Loucy (cell line): ENCODE measurements around the gene RSPO1.

ENCODE experiments used
- H2AFZ ChIP-seq: fragments of 200-600 bp; sonication (generic); 2 replicates; pipeline ENCODE4 v1.6.0; 2016; ENCODE audit warnings: antibody characterized with exemption, mild to moderate bottlenecking, low read length, moderate library complexity
- H3F3A ChIP-seq: fragments of 200-600 bp; 2 replicates; pipeline ENCODE4 v1.6.0; 2016; ENCODE audit warnings: antibody characterized with exemption, low read depth, mild to moderate bottlenecking
- H3K27me3 ChIP-seq: fragments of 200-600 bp; sonication (generic); 2 replicates; pipeline ENCODE4 v1.6.1; 2014; ENCODE audit warnings: low read length, mild to moderate bottlenecking; ENCODE audit not compliant: insufficient read depth, poor library complexity, severe bottlenecking
- H3K36me3 ChIP-seq: fragments of 200-600 bp; sonication (generic); 2 replicates; pipeline ENCODE4 v1.6.1; 2016; ENCODE audit warnings: low read length; ENCODE audit not compliant: insufficient read depth
- H3K4me1 ChIP-seq: fragments of 200-600 bp; sonication (generic); 2 replicates; pipeline ENCODE4 v1.5.1; 2014; ENCODE audit warnings: low read length, mild to moderate bottlenecking; ENCODE audit not compliant: insufficient read depth, poor library complexity, severe bottlenecking
- H3K4me2 ChIP-seq: fragments of 200-600 bp; sonication (generic); 2 replicates; pipeline ENCODE4 v1.6.0; 2014; ENCODE audit warnings: antibody characterized with exemption, low read length, low read depth, mild to moderate bottlenecking; ENCODE audit not compliant: poor library complexity, severe bottlenecking
- H3K4me3 ChIP-seq: fragments of 200-600 bp; sonication (generic); 2 replicates; pipeline ENCODE4 v1.5.1; 2014; ENCODE audit warnings: low read length, mild to moderate bottlenecking, mixed read lengths; ENCODE audit not compliant: poor library complexity, severe bottlenecking
- H3K79me2 ChIP-seq: fragments of 200-600 bp; sonication (generic); 2 replicates; pipeline ENCODE4 v1.6.1; 2014; ENCODE audit warnings: low read length; ENCODE audit not compliant: insufficient read depth
- H3K9ac ChIP-seq: fragments of 200-600 bp; sonication (generic); 2 replicates; pipeline ENCODE4 v1.6.0; 2014; ENCODE audit warnings: mild to moderate bottlenecking, low read depth, low read length, moderate library complexity; ENCODE audit not compliant: poor library complexity, severe bottlenecking
- H3K9me2 ChIP-seq: fragments of 200-600 bp; sonication (generic); replicated peaks from 2 replicates; pipeline ENCODE4 v1.6.1; 2016; ENCODE audit warnings: low read depth, low read length, mixed read lengths
- H3K9me3 ChIP-seq: fragments of 200-600 bp; sonication (generic); 2 replicates; pipeline ENCODE4 v1.6.1; 2014; ENCODE audit warnings: mild to moderate bottlenecking, antibody characterized with exemption, low read length, low read depth; ENCODE audit not compliant: insufficient read depth
- H4K20me1 ChIP-seq: fragments of 200-600 bp; sonication (generic); 2 replicates; pipeline ENCODE4 v1.6.0; 2014; ENCODE audit warnings: antibody characterized with exemption, low read length, mild to moderate bottlenecking; ENCODE audit not compliant: insufficient read depth, poor library complexity, severe bottlenecking
- EZH2phosphoT487 ChIP-seq: fragments of 200-600 bp; IDR thresholded peaks from 2 replicates; pipeline ENCODE4 v1.6.1; 2018; ENCODE audit warnings: antibody characterized with exemption, mild to moderate bottlenecking, moderate library complexity, borderline replicate concordance
- TF ChIP-seq, protein P1 (sequence below): fragments of 200-600 bp; sonication (generic); conservative IDR thresholded peaks from 2 replicates; pipeline ENCODE4 v1.5.1; 2014; ENCODE audit warnings: mild to moderate bottlenecking, antibody characterized with exemption, low read length

RSPO1 gene

DNA sequence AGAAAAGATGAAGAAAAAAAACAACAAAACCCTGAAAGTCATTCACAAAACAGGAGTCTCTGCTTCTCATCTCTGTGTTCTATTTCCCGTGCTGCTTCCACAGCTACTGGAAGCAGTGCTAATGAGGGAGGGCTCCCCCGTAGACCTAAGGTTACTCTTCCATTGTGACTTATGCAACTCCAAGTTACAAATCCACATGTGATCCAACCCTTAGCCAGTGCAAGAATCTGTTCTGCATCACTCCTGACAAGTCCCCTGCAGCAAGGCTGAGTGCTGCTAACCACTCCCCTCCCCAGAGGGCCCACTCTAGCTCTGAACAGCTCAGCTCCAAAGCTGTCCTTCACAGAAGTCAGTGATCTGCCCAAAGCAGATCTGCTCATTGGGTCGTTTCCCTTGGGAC lies 67.7 kb downstream of the RSPO1 start:
- Histone ChIP-seq H3K27me3 (no peaks in the 10 kb centered on the region), H3K9me2 (no peaks in the 10 kb centered on the region), H3K36me3 (peaks cover 70% of the 10 kb centered on the region; the same call in 1 of the 2 replicates), H3F3A (no peaks in the 10 kb centered on the region), H3K79me2 (no peaks in the 10 kb centered on the region), H2AFZ (no peak overlapping the region), H3K9ac (no peak overlapping the region), H3K4me1 (no peaks in the 10 kb centered on the region), H3K9me3 (no peaks in the 10 kb centered on the region), H3K4me3 (no peak overlapping the region), H4K20me1 (no peaks in the 10 kb centered on the region), H3K4me2 (no peak overlapping the region)
- no peak for TF ChIP-seq EZH2phosphoT487
- TF ChIP-seq, protein P1, sequence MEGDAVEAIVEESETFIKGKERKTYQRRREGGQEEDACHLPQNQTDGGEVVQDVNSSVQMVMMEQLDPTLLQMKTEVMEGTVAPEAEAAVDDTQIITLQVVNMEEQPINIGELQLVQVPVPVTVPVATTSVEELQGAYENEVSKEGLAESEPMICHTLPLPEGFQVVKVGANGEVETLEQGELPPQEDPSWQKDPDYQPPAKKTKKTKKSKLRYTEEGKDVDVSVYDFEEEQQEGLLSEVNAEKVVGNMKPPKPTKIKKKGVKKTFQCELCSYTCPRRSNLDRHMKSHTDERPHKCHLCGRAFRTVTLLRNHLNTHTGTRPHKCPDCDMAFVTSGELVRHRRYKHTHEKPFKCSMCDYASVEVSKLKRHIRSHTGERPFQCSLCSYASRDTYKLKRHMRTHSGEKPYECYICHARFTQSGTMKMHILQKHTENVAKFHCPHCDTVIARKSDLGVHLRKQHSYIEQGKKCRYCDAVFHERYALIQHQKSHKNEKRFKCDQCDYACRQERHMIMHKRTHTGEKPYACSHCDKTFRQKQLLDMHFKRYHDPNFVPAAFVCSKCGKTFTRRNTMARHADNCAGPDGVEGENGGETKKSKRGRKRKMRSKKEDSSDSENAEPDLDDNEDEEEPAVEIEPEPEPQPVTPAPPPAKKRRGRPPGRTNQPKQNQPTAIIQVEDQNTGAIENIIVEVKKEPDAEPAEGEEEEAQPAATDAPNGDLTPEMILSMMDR: no peak

- H2AFZ ChIP-seq: no peak overlapping the region
- no peak overlapping the region for H3K4me2 ChIP-seq
- H3K4me1 ChIP-seq: no peaks in the 10 kb centered on the region
- no peaks in the 10 kb centered on the region for H3K27me3 ChIP-seq
- no peak overlapping the region for H3K9ac ChIP-seq
- no peaks in the 10 kb centered on the region for H3K79me2 ChIP-seq
- H3K9me3 ChIP-seq: no peaks in the 10 kb centered on the region
- TF ChIP-seq, protein P1: no peak
- TF ChIP-seq EZH2phosphoT487: no peak
- peaks cover 53% of the 10 kb centered on the region; the same call in 1 of the 2 replicates for H3K36me3 ChIP-seq
- H3K4me3 ChIP-seq: no peak overlapping the region
- no peaks in the 10 kb centered on the region for H3F3A ChIP-seq
- no peaks in the 10 kb centered on the region for H3K9me2 ChIP-seq
- no peaks in the 10 kb centered on the region for H4K20me1 ChIP-seq
Observed at GRCh38 chr1:37564892-37565291, 69.8 kb downstream of the RSPO1 start.

DNA sequence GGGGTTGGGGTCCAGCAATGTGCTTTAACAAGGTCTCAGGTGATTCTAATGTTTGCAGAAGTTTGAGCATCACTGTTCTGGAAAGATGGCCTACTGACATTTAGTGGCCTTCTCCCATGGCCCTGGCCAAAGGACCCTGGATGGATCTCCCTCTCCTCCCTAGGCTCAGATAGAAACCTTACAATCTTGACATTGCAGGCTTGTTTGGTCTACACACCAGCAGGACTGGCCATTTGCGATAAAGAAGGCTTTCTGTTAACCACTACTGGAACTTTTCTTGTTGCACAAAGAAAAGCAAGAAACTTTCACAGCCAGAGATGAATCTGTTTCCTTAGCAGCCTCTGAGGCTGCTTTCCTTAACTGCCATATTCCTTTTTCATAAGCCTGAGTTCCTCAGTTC lies 71.7 kb downstream of the RSPO1 start:
- H3K4me2 ChIP-seq: no peak overlapping the region

More for the DNA sequence above, 71.7 kb downstream of the RSPO1 start:
- Histone ChIP-seq H3K79me2 (no peaks in the 10 kb centered on the region), H3K9me3 (no peaks in the 10 kb centered on the region), H3F3A (no peaks in the 10 kb centered on the region), H3K9me2 (no peaks in the 10 kb centered on the region), H4K20me1 (no peaks in the 10 kb centered on the region), H3K9ac (no peak overlapping the region), H3K36me3 (peaks cover 34% of the 10 kb centered on the region; the same call in 1 of the 2 replicates), H3K4me1 (no peaks in the 10 kb centered on the region), H3K27me3 (no peaks in the 10 kb centered on the region), H3K4me3 (no peak overlapping the region), H2AFZ (no peak overlapping the region)
- TF ChIP-seq, protein P1: no peak
- no peak for TF ChIP-seq EZH2phosphoT487
